A204.1 (cell line): Measurements from ENCODE around the gene CLEC11A.
"Not testable (repeated sequence)": the region's sequence is repeated elsewhere in the genome, so short reads cannot be mapped to it uniquely, and the experiment has no call there.

ENCODE experiments used
- FAIRE-seq: peaks from 2 replicates; lab custom pipeline; 2012; peaks lifted over from hg19 to GRCh38; lab: Jason Lieb, UNC

CLEC11A gene

GRCh38 chr19:50759076-50759475 lies 35.9 kb downstream of the CLEC11A start:
- not testable (repeated sequence) for FAIRE-seq

DNA sequence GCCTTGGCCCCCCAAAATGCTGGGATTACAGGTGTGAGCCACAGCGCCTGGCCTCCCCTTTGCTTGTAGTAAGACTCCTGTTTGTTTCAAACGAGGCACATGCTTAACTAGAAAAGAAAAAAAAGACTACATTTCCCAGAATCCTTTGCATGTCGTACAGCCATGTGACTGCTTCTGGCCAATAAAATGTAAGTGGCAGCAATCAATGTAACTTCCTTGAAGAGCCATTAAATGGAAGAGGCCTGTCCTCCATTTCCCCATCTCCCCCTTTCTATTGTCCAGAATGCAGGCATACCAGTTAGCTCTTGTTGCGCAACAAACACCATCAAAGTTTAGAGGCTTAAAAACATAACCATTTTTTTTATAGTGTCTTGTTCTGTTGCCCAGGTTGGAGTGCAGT lies 36.7 kb downstream of the CLEC11A start:
- no peak for FAIRE-seq

GRCh38 chr19:50761501-50761900 lies 38.3 kb downstream of the CLEC11A start:
- not testable (repeated sequence) for FAIRE-seq

DNA sequence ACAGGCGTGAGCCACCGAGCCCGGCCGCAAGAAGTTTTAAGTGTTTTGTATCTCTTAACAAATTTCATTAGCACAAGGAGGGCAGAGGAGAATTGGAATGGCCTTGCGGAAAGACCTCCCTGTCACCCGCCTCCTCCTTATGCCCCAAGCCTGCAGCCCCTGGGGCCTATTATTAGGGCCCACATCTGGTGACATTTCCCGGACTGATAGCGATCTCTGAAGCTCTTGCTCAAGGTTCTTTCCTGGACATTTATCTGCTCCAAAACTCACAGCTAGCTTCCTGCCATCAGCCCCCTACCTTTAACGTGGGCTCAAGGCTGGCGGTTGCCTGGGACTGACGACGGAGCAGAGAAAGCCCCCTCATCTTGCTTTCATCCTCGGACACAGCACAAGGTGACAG lies 40.4 kb downstream of the CLEC11A start:
- FAIRE-seq = not testable (repeated sequence)

GRCh38 chr19:50764409-50764808 lies 41.2 kb downstream of the CLEC11A start:
- no peak for FAIRE-seq

DNA sequence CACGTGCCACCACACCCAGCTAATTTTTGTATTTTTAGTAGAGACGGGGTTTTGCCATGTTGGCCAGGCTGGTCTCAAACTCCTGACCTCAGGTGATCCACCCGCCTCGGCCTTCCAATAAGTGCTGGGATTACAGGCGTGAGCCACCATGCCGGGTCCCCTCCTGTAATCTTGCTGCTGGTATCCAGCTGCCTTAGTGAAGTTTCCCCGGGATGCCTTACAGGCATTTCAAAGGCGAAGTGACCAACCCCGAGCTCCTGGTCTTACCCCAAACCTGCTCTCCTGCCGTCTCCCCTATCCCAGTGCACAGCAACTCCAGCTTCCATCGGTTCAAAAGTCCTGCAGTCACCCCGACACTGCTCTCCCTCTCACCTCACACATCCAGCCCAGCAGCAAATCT lies 43.6 kb downstream of the CLEC11A start:
- not testable (repeated sequence) for FAIRE-seq

- FAIRE-seq = not testable (repeated sequence)
Measured at GRCh38 chr19:50767263-50767662, 44.1 kb downstream of the CLEC11A start.

DNA sequence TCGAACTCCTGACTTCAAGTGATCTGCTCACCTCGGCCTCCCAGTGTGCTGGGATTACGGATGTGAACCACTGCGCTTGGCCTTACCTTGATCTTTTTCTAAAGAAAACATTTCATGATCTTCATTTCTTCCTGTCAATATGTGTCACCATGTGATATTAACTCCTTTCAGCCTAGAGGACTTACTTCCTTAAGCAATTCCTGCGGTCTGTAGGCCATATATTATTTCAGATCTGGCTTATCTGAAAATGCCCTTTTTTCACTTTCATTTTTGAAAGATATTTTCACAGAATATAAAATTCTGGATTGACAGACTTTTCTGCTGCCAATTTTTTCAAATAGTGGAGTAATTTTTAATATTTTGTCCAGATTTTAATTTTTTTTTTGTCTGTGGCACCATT lies 45.1 kb downstream of the CLEC11A start:
- no peak for FAIRE-seq

DNA sequence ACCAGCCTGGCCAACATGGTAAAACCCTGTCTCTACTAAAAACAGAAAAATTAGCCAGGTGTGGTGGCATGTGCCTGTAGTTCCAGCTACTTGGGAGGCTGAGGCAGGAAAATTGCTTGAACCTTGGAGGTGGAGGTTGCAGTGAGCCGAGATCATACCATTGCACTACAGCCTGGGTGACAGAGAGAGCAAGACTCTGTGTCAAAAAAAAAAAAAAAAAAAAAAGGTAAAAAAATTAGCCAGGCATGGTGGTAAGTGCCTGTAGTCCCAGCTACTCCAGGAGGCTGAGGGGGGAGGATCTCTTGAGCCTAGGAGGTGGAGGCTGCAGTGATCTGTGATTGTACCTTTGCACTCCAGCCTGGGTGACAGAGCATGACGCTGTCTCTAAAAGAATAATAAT lies 47.0 kb downstream of the CLEC11A start, which contains the start of gene GPR32:
Gene GPR32, plus strand, starts transcription at position 301 of the 400 bp plus-strand sequence. CDS start 137 bp downstream, outside the sequence.
- not testable (repeated sequence) for FAIRE-seq

DNA sequence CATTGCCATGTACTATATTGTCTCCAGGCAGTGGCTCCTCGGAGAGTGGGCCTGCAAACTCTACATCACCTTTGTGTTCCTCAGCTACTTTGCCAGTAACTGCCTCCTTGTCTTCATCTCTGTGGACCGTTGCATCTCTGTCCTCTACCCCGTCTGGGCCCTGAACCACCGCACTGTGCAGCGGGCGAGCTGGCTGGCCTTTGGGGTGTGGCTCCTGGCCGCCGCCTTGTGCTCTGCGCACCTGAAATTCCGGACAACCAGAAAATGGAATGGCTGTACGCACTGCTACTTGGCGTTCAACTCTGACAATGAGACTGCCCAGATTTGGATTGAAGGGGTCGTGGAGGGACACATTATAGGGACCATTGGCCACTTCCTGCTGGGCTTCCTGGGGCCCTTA lies 47.7 kb downstream of the CLEC11A start:
- no peak for FAIRE-seq

- FAIRE-seq = no peak
Measured at GRCh38 chr19:50772476-50772875, 49.3 kb downstream of the CLEC11A start.

DNA sequence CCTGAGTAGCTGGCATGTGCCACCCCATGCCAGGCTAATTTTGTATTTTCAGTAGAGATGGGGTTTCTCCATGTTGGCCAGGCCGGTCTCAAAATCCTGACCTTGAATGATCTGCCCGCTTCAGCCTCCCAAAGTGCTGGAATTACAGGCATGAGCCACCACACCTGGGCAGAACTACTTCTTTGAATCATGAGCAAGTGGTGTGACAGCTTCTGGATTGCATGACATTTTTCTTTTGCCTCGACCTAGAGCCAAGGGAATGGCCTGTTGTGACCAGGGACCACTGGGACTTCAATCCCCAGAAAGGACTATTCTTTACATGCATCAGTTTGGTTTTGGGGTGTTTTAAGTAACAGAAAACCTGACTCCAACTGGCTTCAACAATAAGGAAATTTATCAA lies 49.7 kb downstream of the CLEC11A start:
- not testable (repeated sequence) for FAIRE-seq

DNA sequence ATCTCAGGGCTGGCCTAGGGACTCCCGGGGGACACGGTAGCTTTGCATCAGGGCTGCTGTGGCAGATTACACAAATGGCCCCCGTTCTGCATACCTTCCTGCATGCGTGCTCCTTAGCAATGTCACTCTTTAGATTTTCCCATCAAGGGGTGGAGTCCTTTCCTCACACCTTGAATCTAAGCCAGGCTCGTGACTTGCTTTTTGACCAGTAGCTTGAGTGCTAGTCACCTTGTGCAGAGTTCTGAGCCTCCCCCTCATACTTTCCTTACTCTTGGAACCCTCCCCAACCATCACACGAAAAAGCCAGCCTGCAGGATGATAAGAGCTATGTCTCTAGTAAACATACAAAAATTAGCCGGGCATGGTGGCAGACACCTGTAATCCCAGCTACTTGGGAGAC lies 50.3 kb downstream of the CLEC11A start:
- not testable (repeated sequence) for FAIRE-seq
